IMR-90 (cell line): ENCODE data around the gene LIPK. TPM values are rescaled to one million over a fixed set of nuclear protein-coding genes. Genes with fewer than 3 reads are reported as not detected.

Experiments
- ATAC-seq: fragments of 200-7000 bp; cut with Tn5 transposase; 2 replicates; pipeline ENCODE4 v1.9.1; 2020; ENCODE audit warnings: low read depth, mild to moderate bottlenecking, moderate library complexity
- BruUV-seq: library from RNA; stranded (reverse); fragments of 400-500 nt; replicated peaks from 2 replicates; lab custom pipeline; 2021; lab: Mats Ljungman, UMichigan
- CTCF ChIA-PET: fragments of 300-600 bp; formaldehyde crosslinking; extraction: SDS; loops from one replicate; lab custom pipeline; 2021; ENCODE audit warnings: antibody characterized with exemption; lab: Yijun Ruan, JAX
- POLR2A ChIA-PET: fragments of 300-600 bp; sonication (Branson Sonifier 250); formaldehyde crosslinking; loops from one replicate; lab custom pipeline; 2022; ENCODE audit warnings: antibody characterized with exemption; ENCODE audit not compliant: unreplicated experiment; lab: Charles Lee
- DNase-seq: peaks from one replicate; pipeline ENCODE4 v3.0.0; 2013
- H2AFZ ChIP-seq: replicated peaks from 2 replicates; pipeline ENCODE3; 2013; ENCODE audit warnings: low read length, mild to moderate bottlenecking; ENCODE audit not compliant: poor library complexity
- H2AK5ac ChIP-seq: 2 replicates; pipeline ENCODE4 v1.6.1; 2013; ENCODE audit warnings: low read depth, low read length, inconsistent platforms
- H2AK9ac ChIP-seq: replicated peaks from 2 replicates; pipeline ENCODE3; 2013; ENCODE audit warnings: mild to moderate bottlenecking, low read depth, low read length, moderate library complexity; ENCODE audit not compliant: poor library complexity
- H2BK120ac ChIP-seq: 2 replicates; pipeline ENCODE4 v1.6.1; 2013; ENCODE audit warnings: low read depth, low read length, inconsistent platforms
- H2BK15ac ChIP-seq: 3 replicates; pipeline ENCODE4 v1.6.1; 2013; ENCODE audit warnings: low read depth, low read length, inconsistent platforms
- H2BK20ac ChIP-seq: 2 replicates; pipeline ENCODE4 v1.6.1; 2013; ENCODE audit warnings: low read depth, mild to moderate bottlenecking, inconsistent platforms, low read length, moderate library complexity
- H2BK5ac ChIP-seq: 2 replicates; pipeline ENCODE4 v1.6.1; 2013; ENCODE audit warnings: mild to moderate bottlenecking, low read depth, low read length, inconsistent platforms; ENCODE audit not compliant: poor library complexity, severe bottlenecking
- H3K14ac ChIP-seq: replicated peaks from 2 replicates; pipeline ENCODE4 v1.6.1; 2013; ENCODE audit warnings: low read depth, low read length, inconsistent platforms
- H3K18ac ChIP-seq: 2 replicates; pipeline ENCODE4 v1.6.1; 2013; ENCODE audit warnings: low read depth, low read length, control low read depth
- H3K23ac ChIP-seq: 2 replicates; pipeline ENCODE4 v1.6.1; 2013; ENCODE audit warnings: low read depth, low read length, inconsistent platforms
- H3K27ac ChIP-seq: 2 replicates; pipeline ENCODE4 v1.5.1; 2013; ENCODE audit warnings: mild to moderate bottlenecking, control low read depth, low read length; ENCODE audit not compliant: insufficient read depth
- H3K27me3 ChIP-seq: 2 replicates; pipeline ENCODE4 v1.6.1; 2013; ENCODE audit warnings: low read length; ENCODE audit not compliant: control insufficient read depth, insufficient read depth
- H3K36me3 ChIP-seq: 2 replicates; pipeline ENCODE4 v1.6.1; 2013; ENCODE audit warnings: low read length, mixed read lengths; ENCODE audit not compliant: control insufficient read depth, insufficient read depth
- H3K4ac ChIP-seq: 2 replicates; pipeline ENCODE4 v1.6.1; 2013; ENCODE audit warnings: low read depth, low read length, inconsistent platforms
- H3K4me1 ChIP-seq: 2 replicates; pipeline ENCODE4 v1.6.1; 2013; ENCODE audit warnings: low read length, mixed read lengths; ENCODE audit not compliant: control insufficient read depth, insufficient read depth
- H3K4me2 ChIP-seq: 2 replicates; pipeline ENCODE4 v1.6.1; 2013; ENCODE audit warnings: low read depth, mild to moderate bottlenecking, control low read depth, low read length, moderate library complexity
- H3K4me3 ChIP-seq: 2 replicates; pipeline ENCODE4 v1.5.1; 2013; ENCODE audit warnings: low read depth, mild to moderate bottlenecking, control low read depth, low read length, moderate library complexity; ENCODE audit not compliant: insufficient read depth
- H3K56ac ChIP-seq: 2 replicates; pipeline ENCODE4 v1.6.1; 2013; ENCODE audit warnings: low read length, inconsistent platforms; ENCODE audit not compliant: insufficient read depth; ENCODE audit errors: extremely low read depth
- H3K79me1 ChIP-seq, 2 experiments: 2 replicates each; pipeline ENCODE4 v1.6.1; 2013; ENCODE audit warnings: low read length in 2 of 2, inconsistent platforms in 1 of 2, low read depth in 1 of 2
- H3K9ac ChIP-seq: 2 replicates; pipeline ENCODE4 v1.6.1; 2013; ENCODE audit warnings: low read depth, low read length, control low read depth
- H3K9me1 ChIP-seq: 2 replicates; pipeline ENCODE4 v1.6.1; 2013; ENCODE audit warnings: low read length, inconsistent platforms; ENCODE audit not compliant: insufficient read depth
- H3K9me3 ChIP-seq: 2 replicates; pipeline ENCODE4 v1.6.1; 2013; ENCODE audit warnings: low read length; ENCODE audit not compliant: control insufficient read depth, insufficient read depth
- H4K20me1 ChIP-seq: 2 replicates; pipeline ENCODE4 v1.6.1; 2013; ENCODE audit warnings: low read length, inconsistent platforms; ENCODE audit not compliant: insufficient read depth
- H4K5ac ChIP-seq: 2 replicates; pipeline ENCODE4 v1.6.1; 2013; ENCODE audit warnings: mild to moderate bottlenecking, low read depth, low read length, control low read depth
- H4K8ac ChIP-seq, 2 experiments: 2 replicates each; pipeline ENCODE4 v1.6.1; 2013; ENCODE audit warnings: low read depth in 2 of 2, low read length in 2 of 2, control low read depth in 1 of 2, inconsistent platforms in 1 of 2
- H4K91ac ChIP-seq: 2 replicates; pipeline ENCODE4 v1.6.1; 2013; ENCODE audit warnings: low read depth, low read length, inconsistent platforms; ENCODE audit not compliant: insufficient read depth
- CEBPB ChIP-seq: IDR thresholded peaks from 2 replicates; pipeline ENCODE4 v1.6.1; 2012; ENCODE audit warnings: low read depth, low read length, improper control_type of control experiment
- NFE2L2 ChIP-seq: fragments of 150-350 bp; IDR thresholded peaks from 2 replicates; pipeline ENCODE4 v1.6.1; 2016; ENCODE audit warnings: low read depth, mild to moderate bottlenecking, low read length
- WGBS, 2 experiments: methylation state at CpG; one replicate each; pipeline versions ENCODE4 v1.1.5 to v1.1.7; 2013; ENCODE audit warnings: missing lambda C conversion rate in 2 of 2; ENCODE audit not compliant: insufficient read length in 1 of 2; ENCODE audit errors: extremely low coverage in 2 of 2; 5-methylcytosine and 5-hydroxymethylcytosine counted together
- dilution Hi-C: fragments of 300-500 bp; cut with HindIII; formaldehyde crosslinking; loops from one replicate; pipeline ENCODE4 v1.14.3; 2018; ENCODE audit warnings: low sequenced_read_pairs; ENCODE audit not compliant: unreplicated experiment
- in situ Hi-C: fragments of 300-500 bp; cut with MboI; formaldehyde crosslinking; loops from 3 replicates; pipeline ENCODE4 v1.14.3; 2019; ENCODE audit warnings: low sequenced_read_pairs, inconsistent platforms, mixed read lengths
- intact Hi-C: fragments of 100-400 bp; cut with micrococcal nuclease; formaldehyde crosslinking; loops from 2 replicates; pipeline ENCODE4 v1.10.0; 2022
- polyA plus RNA-seq, 3 experiments: library from polyadenylated mRNA; depleted of rRNA; stranded (reverse); fragments of >200 nt; gene quantifications; 2 replicates each; pipeline ENCODE4 v1.2.3, GENCODE V29; 2012; ENCODE audit warnings: low replicate concordance in 1 of 3
- total RNA-seq: library from RNA; depleted of rRNA; stranded (reverse); fragments of >200 nt; gene quantifications from 2 replicates; pipeline ENCODE4 v1.2.3, GENCODE V29; 2012

LIPK gene
- total and polyA plus RNA-seq, 2 of the 4 experiments (the other 2 are of a cell fraction), result not detected

- CTCF ChIA-PET, result interaction anchor here (0.6 kb wide), 1 partner anchor 153 kb away, joined by 3 read pairs; no protein-coding TSS in a partner anchor
These were observed 48.1 kb upstream of the LIPK start for GRCh38 chr10:88657901-88658300.

More at GRCh38 chr10:88657901-88658300, 48.1 kb upstream of the LIPK start:
- Histone ChIP-seq H3K27ac (no peak overlapping the region), H2BK120ac (peak overlapping the region; percentile 46), H3K9me1 (no peaks in the 10 kb centered on the region), H3K56ac (no peak overlapping the region), H3K9me3 (no peaks in the 10 kb centered on the region), H2AK9ac (no peak overlapping the region), H3K9ac (no peak overlapping the region), H2BK15ac (no peak overlapping the region), H3K4me3 (no peak overlapping the region), H3K18ac (no peak overlapping the region), H3K79me1 (no peaks in the 10 kb centered on the region), H2AK5ac (no peak overlapping the region), H3K27me3 (no peaks in the 10 kb centered on the region), H3K4me1 (peaks cover 5% of the 10 kb centered on the region), H4K20me1 (no peaks in the 10 kb centered on the region), H3K4ac (no peak overlapping the region; the same call in 1 of the 2 replicates), H4K5ac (no peak overlapping the region), H2BK20ac (no peak overlapping the region), H2AFZ (no peak overlapping the region), H3K23ac (no peak overlapping the region), H3K14ac (no peak overlapping the region), H3K4me2 (no peak overlapping the region), H4K8ac (0 out of 4 replicates have a peak overlapping the region, but pooled peaks of 1 of the 2 experiments have one; percentile 8), H3K36me3 (no peaks in the 10 kb centered on the region), H2BK5ac (peak overlapping the region; percentile 24), H4K91ac (no peak overlapping the region)
- ATAC-seq (peak; percentile 49), DNase-seq (peak; percentile 80)
- POLR2A ChIA-PET, result no interaction called here
- intact Hi-C loops (no loop called here), in situ Hi-C loops (no loop called here), dilution Hi-C loops (no loop called here)
- no CpG with 5 or more reads among the region's 1 CpG for WGBS, 2 experiments
- no peak for TF ChIP-seq NFE2L2
- 0 out of 2 replicates have a peak, but pooled peaks have one; percentile 10 for TF ChIP-seq CEBPB
- no TSS peak for BruUV-seq
